WTC11 (cell line): Measurements from ENCODE around the gene SLC9B1. TPM values are rescaled to one million over a fixed set of nuclear protein-coding genes. Genes with fewer than 3 reads are reported as not detected.

Source experiments
- ATAC-seq: fragments of 200-7000 bp; cut with Tn5 transposase; 2 replicates; pipeline ENCODE4 v1.10.0; 2021; ENCODE audit warnings: mild to moderate bottlenecking, moderate library complexity
- CTCF ChIA-PET: fragments of 300-600 bp; sonication (Branson Sonifier 250); formaldehyde crosslinking; loops from one replicate; lab custom pipeline; 2021; ENCODE audit warnings: antibody characterized with exemption; lab: Charles Lee
- POLR2A ChIA-PET: fragments of 350-600 bp; sonication (Branson Sonifier 250); formaldehyde crosslinking; loops from one replicate; lab custom pipeline; 2021; ENCODE audit warnings: antibody characterized with exemption; lab: Charles Lee
- DNase-seq: peaks from one replicate; pipeline ENCODE4 v3.0.0; 2021; ENCODE audit warnings: low spot score
- H3K27ac Mint-ChIP-seq: 2 replicates; pipeline ENCODE4 v1.8.0; 2021; ENCODE audit warnings: mixed read lengths
- H3K27me3 Mint-ChIP-seq: 2 replicates; pipeline ENCODE4 v1.8.0; 2021; ENCODE audit warnings: low read depth, mild to moderate bottlenecking, moderate library complexity, mixed read lengths
- H3K36me3 Mint-ChIP-seq: 2 replicates; pipeline ENCODE4 v1.8.0; 2021; ENCODE audit warnings: mixed read lengths
- H3K4me1 Mint-ChIP-seq: 2 replicates; pipeline ENCODE4 v1.8.0; 2022; ENCODE audit warnings: mixed read lengths
- H3K4me3 Mint-ChIP-seq: 2 replicates; pipeline ENCODE4 v1.8.0; 2021; ENCODE audit warnings: mild to moderate bottlenecking, moderate library complexity, mixed read lengths
- H3K9me3 Mint-ChIP-seq: 2 replicates; pipeline ENCODE4 v1.8.0; 2021; ENCODE audit warnings: mixed read lengths
- ATF2 ChIP-seq: sonication (generic); formaldehyde crosslinking; IDR thresholded peaks from 2 replicates; pipeline ENCODE4 v1.8.1; 2022; ENCODE audit warnings: low read depth, missing genetic modification reagents, borderline replicate concordance
- ATF3 ChIP-seq: sonication (generic); formaldehyde crosslinking; conservative IDR thresholded peaks from 2 replicates; pipeline ENCODE4 v1.8.1; 2022; ENCODE audit warnings: mild to moderate bottlenecking, missing genetic modification reagents
- CREM ChIP-seq: sonication (generic); formaldehyde crosslinking; IDR thresholded peaks from 2 replicates; pipeline ENCODE4 v1.8.1; 2022; ENCODE audit warnings: mild to moderate bottlenecking, missing genetic modification reagents, moderate library complexity
- EMX1 ChIP-seq: fragments of 250-450 bp; sonication (Bioruptor Pico); IDR thresholded peaks from 2 replicates; pipeline ENCODE4 v1.8.0; 2021; ENCODE audit warnings: mild to moderate bottlenecking
- ERG ChIP-seq: fragments of 250-450 bp; sonication (Bioruptor Pico); IDR thresholded peaks from 2 replicates; pipeline ENCODE4 v1.8.0; 2021; ENCODE audit warnings: mild to moderate bottlenecking
- FOXP4 ChIP-seq: sonication (generic); formaldehyde crosslinking; IDR thresholded peaks from 2 replicates; pipeline ENCODE4 v1.8.0; 2022; ENCODE audit warnings: mild to moderate bottlenecking, missing genetic modification reagents
- MLX ChIP-seq: sonication (generic); formaldehyde crosslinking; IDR thresholded peaks from 2 replicates; pipeline ENCODE4 v1.8.1; 2023; ENCODE audit warnings: mild to moderate bottlenecking, missing genetic modification reagents, moderate library complexity
- MXD4 ChIP-seq: fragments of 250-450 bp; sonication (Bioruptor Pico); IDR thresholded peaks from 2 replicates; pipeline ENCODE4 v1.8.0; 2021; ENCODE audit warnings: mild to moderate bottlenecking, moderate library complexity, borderline replicate concordance
- NFATC4 ChIP-seq: fragments of 250-450 bp; sonication (Bioruptor Pico); IDR thresholded peaks from 2 replicates; pipeline ENCODE4 v1.9.0; 2021; ENCODE audit warnings: mild to moderate bottlenecking
- NFE2L1 ChIP-seq: sonication (generic); formaldehyde crosslinking; IDR thresholded peaks from 2 replicates; pipeline ENCODE4 v1.8.1; 2023; ENCODE audit warnings: missing genetic modification reagents
- NFYB ChIP-seq: sonication (generic); formaldehyde crosslinking; conservative IDR thresholded peaks from 2 replicates; pipeline ENCODE4 v1.8.0; 2022; ENCODE audit warnings: low read depth, missing genetic modification reagents
- PREB ChIP-seq: sonication (generic); formaldehyde crosslinking; IDR thresholded peaks from 2 replicates; pipeline ENCODE4 v1.8.1; 2022; ENCODE audit warnings: mild to moderate bottlenecking, missing genetic modification reagents, moderate library complexity, borderline replicate concordance
- SP1 ChIP-seq: sonication (generic); formaldehyde crosslinking; conservative IDR thresholded peaks from 2 replicates; pipeline ENCODE4 v1.8.1; 2022; ENCODE audit warnings: missing genetic modification reagents
- TEAD4 ChIP-seq: sonication (generic); formaldehyde crosslinking; IDR thresholded peaks from 2 replicates; pipeline ENCODE4 v1.8.0; 2022; ENCODE audit warnings: mild to moderate bottlenecking, missing genetic modification reagents
- USF2 ChIP-seq: sonication (generic); formaldehyde crosslinking; IDR thresholded peaks from 2 replicates; pipeline ENCODE4 v1.8.1; 2023; ENCODE audit warnings: mild to moderate bottlenecking, missing genetic modification reagents, moderate library complexity
- ZBTB43 ChIP-seq: sonication (generic); formaldehyde crosslinking; IDR thresholded peaks from 2 replicates; pipeline ENCODE4 v1.8.1; 2023; ENCODE audit warnings: mild to moderate bottlenecking, missing genetic modification reagents
- ZNF396 ChIP-seq: fragments of 250-450 bp; sonication (Bioruptor Pico); IDR thresholded peaks from 2 replicates; pipeline ENCODE4 v1.8.0; 2021; ENCODE audit warnings: mild to moderate bottlenecking, moderate library complexity, borderline replicate concordance
- ZNF425 ChIP-seq: fragments of 250-450 bp; sonication (Bioruptor Pico); conservative IDR thresholded peaks from 2 replicates; pipeline ENCODE4 v1.9.0; 2021; ENCODE audit warnings: mild to moderate bottlenecking
- total RNA-seq: library from RNA; stranded (reverse); gene quantifications from 3 replicates; pipeline ENCODE4 v1.2.3, GENCODE V29; 2021

Gene SLC9B1
- total RNA-seq, 1 experiment from 2014 or later = 0.59 TPM

GRCh38 chr4:103052145-103052544, 32.6 kb upstream of the SLC9B1 start:
- TF ChIP-seq TEAD4 (no peak), MXD4 (no peak), MLX (CRISPR knock-in tag) (no peak), SP1 (CRISPR knock-in tag) (no peak), NFYB (CRISPR knock-in tag) (no peak), USF2 (no peak), ZNF396 (CRISPR knock-in tag) (no peak), ATF2 (CRISPR knock-in tag) (no peak), EMX1 (CRISPR knock-in tag) (no peak), ATF3 (CRISPR knock-in tag) (no peak), PREB (CRISPR knock-in tag) (no peak)
- Mint-ChIP-seq H3K4me1 (no peaks in the 10 kb centered on the region), H3K27ac (no peak overlapping the region), H3K27me3 (no peaks in the 10 kb centered on the region), H3K9me3 (0 out of 2 replicates have a peak, but pooled peaks cover 3% of the 10 kb centered on the region), H3K36me3 (no peaks in the 10 kb centered on the region), H3K4me3 (no peak overlapping the region)
- POLR2A ChIA-PET = no interaction called here
- DNase-seq (no peak), ATAC-seq (no peak)
- CTCF ChIA-PET = interaction anchor here (1.0 to 1.1 kb wide), 2 partner anchors 10 to 48 kb away, joined by 4 to 6 read pairs; partner anchors contain the start of gene BDH2

GRCh38 chr4:103050736-103051436, 31.4 kb upstream of the SLC9B1 start:
- Mint-ChIP-seq H3K36me3 (no peaks in the 10 kb centered on the region), H3K27me3 (no peaks in the 10 kb centered on the region), H3K4me3 (no peak overlapping the region), H3K9me3 (0 out of 2 replicates have a peak, but pooled peaks cover 3% of the 10 kb centered on the region), H3K4me1 (peaks cover 2% of the 10 kb centered on the region), H3K27ac (no peak overlapping the region)
- ChIA-PET POLR2A (no interaction called here), CTCF (interaction anchor here (1.2 kb wide), 1 partner anchor 19 kb away, joined by 3 read pairs; no protein-coding TSS in a partner anchor)
- ATAC-seq (no peak), DNase-seq (no peak)
- TF ChIP-seq ZNF425 (CRISPR knock-in tag) = no peak
- TF ChIP-seq ZBTB43 = no peak
- TF ChIP-seq FOXP4 (CRISPR knock-in tag) = no peak
- TF ChIP-seq ERG (CRISPR knock-in tag) = no peak
- TF ChIP-seq CREM = no peak
- no peak for TF ChIP-seq USF2
- no peak for TF ChIP-seq NFE2L1 (CRISPR knock-in tag)
- TF ChIP-seq NFATC4 = no peak
- TF ChIP-seq MLX (CRISPR knock-in tag) = no peak
